ENCODE measurements around the gene SLC5A11. TPM values are rescaled to one million over a fixed set of nuclear protein-coding genes. Genes with fewer than 3 reads are reported as not detected.

The SLC5A11 gene
- total and polyA plus RNA-seq, 2 of the 13 experiments (the other 11 are each of a cell fraction or from before 2014, with no cell fraction given): 1.2 to 3.3 TPM

DNA sequence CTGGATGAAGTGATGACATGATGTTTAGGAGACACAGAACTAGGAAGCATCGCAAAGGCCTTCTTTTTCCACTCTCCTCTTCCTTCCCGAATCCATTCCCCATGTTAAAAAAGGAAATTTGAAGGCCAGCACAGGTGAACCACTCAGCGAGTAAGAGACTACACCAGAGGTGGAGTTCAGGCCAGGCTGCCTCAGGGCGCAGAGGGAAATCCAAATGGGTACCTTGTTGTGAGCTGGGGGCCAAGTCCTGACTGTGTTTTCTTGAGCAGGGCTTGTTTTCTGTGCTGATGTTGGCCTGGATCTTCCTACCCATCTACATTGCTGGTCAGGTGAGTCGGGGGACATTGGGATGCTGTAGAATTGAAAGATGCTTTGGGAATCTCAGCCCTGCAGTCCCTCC, 26.1 kb downstream of the SLC5A11 start:
- CTCF ChIA-PET (ENCODE audit: low intra/inter-chr PET ratio, low total read pairs): no interaction called here

DNA sequence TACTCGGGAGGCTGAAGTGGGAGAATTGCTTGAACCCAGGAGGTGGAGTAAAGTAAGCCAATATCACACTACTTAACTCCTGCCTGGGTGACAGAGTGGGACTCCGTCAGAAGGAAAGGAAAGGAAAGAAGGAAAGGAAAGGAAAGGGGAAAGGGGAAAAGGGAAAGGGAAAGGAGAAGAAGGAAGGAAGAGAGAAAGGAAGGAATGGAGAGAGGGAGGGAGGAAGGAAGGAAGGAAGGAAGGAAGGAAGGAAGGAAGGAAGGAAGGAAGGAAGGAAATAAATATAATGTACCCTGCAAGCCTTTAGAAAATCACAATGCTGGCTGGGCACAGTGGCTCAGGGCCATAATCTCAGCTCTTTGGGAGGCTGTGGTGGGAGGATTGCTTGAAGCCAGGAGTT, 27.3 kb downstream of the SLC5A11 start:
- Histone ChIP-seq H3K4me3 (replicated peaks in 1 of 3; ENCODE audit: insufficient read depth in 1 of 3, low read depth in 2 of 3, low read length in 3 of 3) (no peak overlapping the region), H3K79me2 (ENCODE audit: insufficient read depth, low read length) (no peaks in the 10 kb centered on the region), H3K36me3 (replicated peaks in 1 of 2; ENCODE audit: control insufficient read depth in 1 of 2, insufficient read depth in 2 of 2, low read length in 2 of 2) (no peaks in the 10 kb centered on the region), H3K9me3 (ENCODE audit: low read length) (no peaks in the 10 kb centered on the region), H3K27me3 (ENCODE audit: control insufficient read depth in 1 of 2, insufficient read depth in 2 of 2, low read length in 2 of 2) (no peaks in the 10 kb centered on the region), H3K4me1 (ENCODE audit: insufficient read depth, low read length) (no peaks in the 10 kb centered on the region), H3K27ac (ENCODE audit: extremely low read length, insufficient read depth, low read length) (no peak overlapping the region), H3K9ac (ENCODE audit: insufficient read depth, low read depth, low read length) (no peak overlapping the region), H4K20me1 (ENCODE audit: insufficient read depth, low read length) (no peaks in the 10 kb centered on the region), H3K4me2 (ENCODE audit: low read depth, low read length) (no peak overlapping the region), H2AFZ (ENCODE audit: low read length) (no peak overlapping the region)
- intact Hi-C loops (cut with micrococcal nuclease; ENCODE audit: unreplicated experiment): no loop called here
- ATAC-seq: no peak
- DNase-seq (ENCODE audit: low spot score): no peak
- CTCF ChIA-PET (ENCODE audit: low intra/inter-chr PET ratio, low total read pairs): no interaction called here
- WGBS (ENCODE audit: low lambda C conversion rate): 77% methylated on average over 2 of the region's 2 CpGs
- POLR2A ChIA-PET: no interaction called here
- in situ Hi-C loops (cut with HindIII; ENCODE audit: extremely low pct_ligation_motif_present, low pct_unique_long_range_greater_than_20kb): no loop called here
- no peak for FAIRE-seq
- no peak for TF ChIP-seq NR1H2 (CRISPR knock-in tag; IDR thresholded peaks at IDR 0.05; ENCODE audit: borderline replicate concordance, low read depth)
- no peak for TF ChIP-seq HCFC1 (IDR thresholded peaks at IDR 0.05; ENCODE audit: low read depth, low read length)
- TF ChIP-seq, protein P1, sequence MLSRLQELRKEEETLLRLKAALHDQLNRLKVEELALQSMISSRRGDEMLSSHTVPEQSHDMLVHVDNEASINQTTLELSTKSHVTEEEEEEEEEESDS (CRISPR knock-in tag; IDR thresholded peaks at IDR 0.05; ENCODE audit: borderline replicate concordance): no peak
- TF ChIP-seq, protein P2, sequence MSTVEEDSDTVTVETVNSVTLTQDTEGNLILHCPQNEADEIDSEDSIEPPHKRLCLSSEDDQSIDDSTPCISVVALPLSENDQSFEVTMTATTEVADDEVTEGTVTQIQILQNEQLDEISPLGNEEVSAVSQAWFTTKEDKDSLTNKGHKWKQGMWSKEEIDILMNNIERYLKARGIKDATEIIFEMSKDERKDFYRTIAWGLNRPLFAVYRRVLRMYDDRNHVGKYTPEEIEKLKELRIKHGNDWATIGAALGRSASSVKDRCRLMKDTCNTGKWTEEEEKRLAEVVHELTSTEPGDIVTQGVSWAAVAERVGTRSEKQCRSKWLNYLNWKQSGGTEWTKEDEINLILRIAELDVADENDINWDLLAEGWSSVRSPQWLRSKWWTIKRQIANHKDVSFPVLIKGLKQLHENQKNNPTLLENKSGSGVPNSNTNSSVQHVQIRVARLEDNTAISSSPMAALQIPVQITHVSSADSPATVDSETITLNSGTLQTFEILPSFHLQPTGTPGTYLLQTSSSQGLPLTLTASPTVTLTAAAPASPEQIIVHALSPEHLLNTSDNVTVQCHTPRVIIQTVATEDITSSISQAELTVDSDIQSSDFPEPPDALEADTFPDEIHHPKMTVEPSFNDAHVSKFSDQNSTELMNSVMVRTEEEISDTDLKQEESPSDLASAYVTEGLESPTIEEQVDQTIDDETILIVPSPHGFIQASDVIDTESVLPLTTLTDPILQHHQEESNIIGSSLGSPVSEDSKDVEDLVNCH (CRISPR knock-in tag; IDR thresholded peaks at IDR 0.05): no peak
- no peak for TF ChIP-seq POGZ (CRISPR knock-in tag; IDR thresholded peaks at IDR 0.05)
- TF ChIP-seq, protein P3, sequence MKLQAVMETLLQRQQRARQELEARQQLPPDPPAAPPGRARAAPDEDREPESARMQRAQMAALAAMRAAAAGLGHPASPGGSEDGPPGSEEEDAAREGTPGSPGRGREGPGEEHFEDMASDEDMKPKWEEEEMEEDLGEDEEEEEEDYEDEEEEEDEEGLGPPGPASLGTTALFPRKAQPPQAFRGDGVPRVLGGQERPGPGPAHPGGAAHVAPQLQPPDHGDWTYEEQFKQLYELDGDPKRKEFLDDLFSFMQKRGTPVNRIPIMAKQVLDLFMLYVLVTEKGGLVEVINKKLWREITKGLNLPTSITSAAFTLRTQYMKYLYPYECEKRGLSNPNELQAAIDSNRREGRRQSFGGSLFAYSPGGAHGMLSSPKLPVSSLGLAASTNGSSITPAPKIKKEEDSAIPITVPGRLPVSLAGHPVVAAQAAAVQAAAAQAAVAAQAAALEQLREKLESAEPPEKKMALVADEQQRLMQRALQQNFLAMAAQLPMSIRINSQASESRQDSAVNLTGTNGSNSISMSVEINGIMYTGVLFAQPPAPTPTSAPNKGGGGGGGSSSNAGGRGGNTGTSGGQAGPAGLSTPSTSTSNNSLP (IDR thresholded peaks at IDR 0.05; ENCODE audit: low read depth, low read length): no peak
- TF ChIP-seq YEATS2 (CRISPR knock-in tag; IDR thresholded peaks at IDR 0.05; ENCODE audit: borderline replicate concordance): no peak
- no peak for TF ChIP-seq TSC22D2 (CRISPR knock-in tag; IDR thresholded peaks at IDR 0.05; ENCODE audit: borderline replicate concordance)
- no peak for TF ChIP-seq ZNF354B (CRISPR knock-in tag; IDR thresholded peaks at IDR 0.05)
- no peak for TF ChIP-seq RFX5 (IDR thresholded peaks at IDR 0.05; ENCODE audit: low read depth, low read length)
- no peak for TF ChIP-seq HNF4A (CRISPR knock-in tag; IDR thresholded peaks at IDR 0.05)
- BruUV-seq (replicated peaks): no TSS peak

More for the DNA sequence above, 26.1 kb downstream of the SLC5A11 start:
- no peak overlapping the region for H2AFZ ChIP-seq (ENCODE audit: low read length)
- in situ Hi-C loops (cut with HindIII; ENCODE audit: extremely low pct_ligation_motif_present, low pct_unique_long_range_greater_than_20kb) (no loop called here), intact Hi-C loops (cut with micrococcal nuclease; ENCODE audit: unreplicated experiment) (no loop called here)
- FAIRE-seq (no peak), DNase-seq (ENCODE audit: low spot score) (no peak), ATAC-seq (no peak)
- no peaks in the 10 kb centered on the region for H3K4me1 ChIP-seq (ENCODE audit: insufficient read depth, low read length)
- no peak overlapping the region for H3K9ac ChIP-seq (ENCODE audit: insufficient read depth, low read depth, low read length)
- no peak overlapping the region for H3K27ac ChIP-seq (ENCODE audit: extremely low read length, insufficient read depth, low read length)
- 93% methylated on average over 5 of the region's 5 CpGs for WGBS (ENCODE audit: low lambda C conversion rate)
- H3K4me3 ChIP-seq (replicated peaks in 1 of 3; ENCODE audit: insufficient read depth in 1 of 3, low read depth in 2 of 3, low read length in 3 of 3): no peak overlapping the region
- no peaks in the 10 kb centered on the region for H3K36me3 ChIP-seq (replicated peaks in 1 of 2; ENCODE audit: control insufficient read depth in 1 of 2, insufficient read depth in 2 of 2, low read length in 2 of 2)
- no peaks in the 10 kb centered on the region for H3K27me3 ChIP-seq (ENCODE audit: control insufficient read depth in 1 of 2, insufficient read depth in 2 of 2, low read length in 2 of 2)
- H3K4me2 ChIP-seq (ENCODE audit: low read depth, low read length): no peak overlapping the region
- POLR2A ChIA-PET: no interaction called here
- no TSS peak for BruUV-seq (replicated peaks)
- TF ChIP-seq ZNF329 (CRISPR knock-in tag; IDR thresholded peaks at IDR 0.05; ENCODE audit: low read depth): peak; percentile 97
- TF ChIP-seq, protein P4, sequence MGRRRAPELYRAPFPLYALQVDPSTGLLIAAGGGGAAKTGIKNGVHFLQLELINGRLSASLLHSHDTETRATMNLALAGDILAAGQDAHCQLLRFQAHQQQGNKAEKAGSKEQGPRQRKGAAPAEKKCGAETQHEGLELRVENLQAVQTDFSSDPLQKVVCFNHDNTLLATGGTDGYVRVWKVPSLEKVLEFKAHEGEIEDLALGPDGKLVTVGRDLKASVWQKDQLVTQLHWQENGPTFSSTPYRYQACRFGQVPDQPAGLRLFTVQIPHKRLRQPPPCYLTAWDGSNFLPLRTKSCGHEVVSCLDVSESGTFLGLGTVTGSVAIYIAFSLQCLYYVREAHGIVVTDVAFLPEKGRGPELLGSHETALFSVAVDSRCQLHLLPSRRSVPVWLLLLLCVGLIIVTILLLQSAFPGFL (CRISPR knock-in tag; IDR thresholded peaks at IDR 0.05): no peak
- H3K79me2 ChIP-seq (ENCODE audit: insufficient read depth, low read length): no peaks in the 10 kb centered on the region
- no peaks in the 10 kb centered on the region for H3K9me3 ChIP-seq (ENCODE audit: low read length)
- no peaks in the 10 kb centered on the region for H4K20me1 ChIP-seq (ENCODE audit: insufficient read depth, low read length)

Measured in HepG2 (cell line).